GM13977 (cell line): Measurements from ENCODE around the gene PXYLP1.

Experiments
- DNase-seq: peaks from one replicate; pipeline ENCODE4 v3.0.0; 2012; ENCODE audit warnings: low spot score
- CTCF ChIP-seq: IDR thresholded peaks from 2 replicates; pipeline ENCODE4 v1.5.1; 2012; ENCODE audit warnings: mild to moderate bottlenecking, control low read depth; ENCODE audit not compliant: insufficient read depth; ENCODE audit errors: extremely low read depth, missing control alignments
- in situ Hi-C: fragments of 300-500 bp; cut with MboI; formaldehyde crosslinking; loops from one replicate; pipeline ENCODE4 v1.12.0; 2022; ENCODE audit warnings: low sequenced_read_pairs, low pct_unique_long_range_greater_than_20kb, mixed read lengths, inconsistent platforms; ENCODE audit not compliant: unreplicated experiment

Gene PXYLP1

GRCh38 chr3:141267629-141268028 lies 36.0 kb downstream of the PXYLP1 start:
- in situ Hi-C loops: no loop called here
- no peak for TF ChIP-seq CTCF
- DNase-seq: no peak

GRCh38 chr3:141268306-141268705 lies 36.7 kb downstream of the PXYLP1 start:
- in situ Hi-C loops: no loop called here
- no peak for TF ChIP-seq CTCF
- no peak for DNase-seq

- TF ChIP-seq CTCF: no peak
- in situ Hi-C loops: no loop called here
- no peak for DNase-seq
Observed at GRCh38 chr3:141268791-141269190, 37.2 kb downstream of the PXYLP1 start.

- in situ Hi-C loops: no loop called here
- TF ChIP-seq CTCF: no peak
- DNase-seq: no peak
Observed at GRCh38 chr3:141269961-141270360, 38.3 kb downstream of the PXYLP1 start.

- in situ Hi-C loops: no loop called here
- no peak for DNase-seq
- no peak for TF ChIP-seq CTCF
Observed at GRCh38 chr3:141271279-141272030, 39.8 kb downstream of the PXYLP1 start.

GRCh38 chr3:141272906-141273662 lies 41.5 kb downstream of the PXYLP1 start:
- in situ Hi-C loops: no loop called here

More at GRCh38 chr3:141272906-141273662, 41.5 kb downstream of the PXYLP1 start:
- TF ChIP-seq CTCF: no peak
- no peak for DNase-seq
